Measurements from ENCODE around the gene CHIT1. TPM values are rescaled to one million over a fixed set of nuclear protein-coding genes. Genes with fewer than 3 reads are reported as not detected.

The CHIT1 gene
- total and polyA plus RNA-seq, 8 donors = 0.09 to 3.0 (median 0.24) TPM; not detected in 1

- Histone ChIP-seq H3K4me1 (peaks cover 0 to 10% of the 10 kb centered on the region in 2 donors), H3K27me3 (no peaks in the 10 kb centered on the region), H3K4me3 (no peak overlapping the region), H3K36me3 (no peaks in the 10 kb centered on the region), H3K9me3 (no peaks in the 10 kb centered on the region), H3K27ac (no peak overlapping the region)
- TF ChIP-seq CTCF (IDR thresholded peaks at IDR 0.05) = no peak
- ATAC-seq (peak; percentile 76), DNase-seq (no peak)
- intact Hi-C loops (cut with DNase I) = no loop called here
Observed at GRCh38 chr1:203210988-203211387, 18.5 kb downstream of the CHIT1 start.

GRCh38 chr1:203210350-203210749, 19.1 kb downstream of the CHIT1 start:
- no peak for ATAC-seq
- intact Hi-C loops (cut with DNase I) = no loop called here
- no peak overlapping the region for H3K4me3 ChIP-seq
- H3K27ac ChIP-seq = no peak overlapping the region
- TF ChIP-seq CTCF (IDR thresholded peaks at IDR 0.05) = no peak
- H3K4me1 ChIP-seq = peaks cover 0 to 4% of the 10 kb centered on the region in 2 donors
- H3K27me3 ChIP-seq = no peaks in the 10 kb centered on the region
- no peak for DNase-seq
- no peaks in the 10 kb centered on the region for H3K36me3 ChIP-seq
- H3K9me3 ChIP-seq = no peaks in the 10 kb centered on the region

- Histone ChIP-seq H3K36me3 (no peaks in the 10 kb centered on the region), H3K27ac (no peak overlapping the region), H3K9me3 (no peaks in the 10 kb centered on the region), H3K4me3 (no peak overlapping the region), H3K27me3 (no peaks in the 10 kb centered on the region), H3K4me1 (peaks cover 0 to 3% of the 10 kb centered on the region in 2 donors)
- intact Hi-C loops (cut with DNase I) = no loop called here
- ATAC-seq = no peak
- TF ChIP-seq CTCF (IDR thresholded peaks at IDR 0.05) = no peak
- DNase-seq = no peak
Observed at GRCh38 chr1:203208181-203208580, 21.3 kb downstream of the CHIT1 start.

- no peak for DNase-seq
- Histone ChIP-seq H3K4me3 (no peak overlapping the region), H3K9me3 (no peaks in the 10 kb centered on the region), H3K27ac (no peak overlapping the region), H3K4me1 (peaks cover 0 to 7% of the 10 kb centered on the region in 2 donors), H3K36me3 (no peaks in the 10 kb centered on the region), H3K27me3 (no peaks in the 10 kb centered on the region)
- no peak for ATAC-seq
- TF ChIP-seq CTCF (IDR thresholded peaks at IDR 0.05) = no peak
- intact Hi-C loops (cut with DNase I) = no loop called here
Observed at GRCh38 chr1:203207751-203208150, 21.7 kb downstream of the CHIT1 start.

GRCh38 chr1:203206129-203206687, 23.3 kb downstream of the CHIT1 start:
- intact Hi-C loops (cut with DNase I) = no loop called here
- no peaks in the 10 kb centered on the region for H3K9me3 ChIP-seq
- no peak for ATAC-seq
- no peaks in the 10 kb centered on the region for H3K27me3 ChIP-seq
- H3K4me1 ChIP-seq = peaks cover 0 to 22% of the 10 kb centered on the region in 2 donors
- H3K4me3 ChIP-seq = no peak overlapping the region
- no peak for TF ChIP-seq CTCF (IDR thresholded peaks at IDR 0.05)
- H3K27ac ChIP-seq = no peak overlapping the region
- no peaks in the 10 kb centered on the region for H3K36me3 ChIP-seq
- DNase-seq = no peak
